GM23338 (cell line): ENCODE data around the gene SRGAP1. TPM values are rescaled to one million over a fixed set of nuclear protein-coding genes. Genes with fewer than 3 reads are reported as not detected.

ENCODE experiments used
- ATAC-seq: fragments of 200-7000 bp; cut with Tn5 transposase; 3 replicates; pipeline ENCODE4 v1.9.1; 2020
- DNase-seq: peaks from one replicate; pipeline ENCODE4 v3.0.0-alpha.2; 2015; ENCODE audit warnings: low spot score
- H2AFZ ChIP-seq: fragments of 200-600 bp; sonication (generic); 2 replicates; pipeline ENCODE4 v1.8.0; 2016; ENCODE audit warnings: antibody characterized with exemption, mild to moderate bottlenecking, moderate library complexity
- H3F3A ChIP-seq: fragments of 200-600 bp; sonication (generic); replicated peaks from 2 replicates; pipeline ENCODE4 v1.8.0; 2017; ENCODE audit warnings: antibody characterized with exemption, mixed run types, low read depth
- H3K27ac ChIP-seq: fragments of 200-600 bp; sonication (generic); 2 replicates; pipeline ENCODE4 v1.6.1; 2016; ENCODE audit warnings: low read depth
- H3K27me3 ChIP-seq: fragments of 200-600 bp; sonication (generic); 2 replicates; pipeline ENCODE4 v1.8.0; 2016; ENCODE audit warnings: mild to moderate bottlenecking, mixed run types, moderate library complexity; ENCODE audit not compliant: insufficient read depth
- H3K36me3 ChIP-seq: fragments of 200-600 bp; sonication (generic); 2 replicates; pipeline ENCODE4 v1.8.0; 2016; ENCODE audit warnings: mild to moderate bottlenecking; ENCODE audit not compliant: insufficient read depth
- H3K4me1 ChIP-seq: fragments of 200-600 bp; sonication (generic); 2 replicates; pipeline ENCODE4 v1.8.0; 2016; ENCODE audit warnings: mild to moderate bottlenecking, moderate library complexity; ENCODE audit not compliant: insufficient read depth
- H3K4me2 ChIP-seq: fragments of 200-600 bp; sonication (generic); 2 replicates; pipeline ENCODE4 v1.7.1; 2017; ENCODE audit warnings: mixed run types
- H3K4me3 ChIP-seq: fragments of 200-600 bp; sonication (generic); 2 replicates; pipeline ENCODE4 v1.6.1; 2016; ENCODE audit warnings: mixed run types
- H3K79me2 ChIP-seq: fragments of 200-600 bp; sonication (generic); replicated peaks from 2 replicates; pipeline ENCODE4 v1.8.0; 2017; ENCODE audit warnings: mild to moderate bottlenecking; ENCODE audit not compliant: insufficient read depth
- H3K9me2 ChIP-seq: fragments of 200-600 bp; sonication (generic); 2 replicates; pipeline ENCODE4 v1.8.0; 2017; ENCODE audit not compliant: insufficient read depth
- H4K20me1 ChIP-seq: fragments of 200-600 bp; sonication (generic); replicated peaks from 2 replicates; pipeline ENCODE4 v1.8.0; 2017; ENCODE audit warnings: mild to moderate bottlenecking; ENCODE audit not compliant: insufficient read depth
- H3K27ac Mint-ChIP-seq: 2 replicates; pipeline ENCODE4 v1.8.0; 2020; ENCODE audit warnings: inconsistent platforms, mild to moderate bottlenecking, moderate library complexity, mixed read lengths
- H3K27me3 Mint-ChIP-seq: 3 replicates; pipeline ENCODE4 v1.8.0; 2022; ENCODE audit warnings: low read depth, mild to moderate bottlenecking, moderate library complexity, mixed read lengths, inconsistent platforms; ENCODE audit not compliant: insufficient read depth, poor library complexity
- H3K36me3 Mint-ChIP-seq: 3 replicates; pipeline ENCODE4 v1.8.0; 2021; ENCODE audit warnings: low read depth, mild to moderate bottlenecking, inconsistent platforms, moderate library complexity, mixed read lengths
- H3K4me1 Mint-ChIP-seq: 3 replicates; pipeline ENCODE4 v1.8.0; 2020; ENCODE audit warnings: mild to moderate bottlenecking, inconsistent platforms, mixed read lengths
- H3K4me3 Mint-ChIP-seq: 3 replicates; pipeline ENCODE4 v1.8.0; 2021; ENCODE audit warnings: moderate library complexity, mild to moderate bottlenecking, inconsistent platforms, mixed read lengths
- H3K9me3 Mint-ChIP-seq: 3 replicates; pipeline ENCODE4 v1.8.0; 2020; ENCODE audit warnings: moderate library complexity, mild to moderate bottlenecking, inconsistent platforms, mixed read lengths
- CREB1 ChIP-seq: fragments of 250-450 bp; sonication (Bioruptor Pico); IDR thresholded peaks from 2 replicates; pipeline ENCODE4 v1.5.0; 2020; ENCODE audit warnings: low read depth, mild to moderate bottlenecking, moderate library complexity
- CTCF ChIP-seq, 2 experiments: fragments of 200-600 bp in 1 of 2; sonication (generic) in 1 of 2; conservative IDR thresholded peaks; 2 replicates each; pipeline versions ENCODE4 v1.5.1 to v1.6.1; 2016 to 2017; ENCODE audit warnings: antibody characterized with exemption in 2 of 2, low read depth in 2 of 2, mild to moderate bottlenecking in 2 of 2, moderate library complexity in 1 of 2
- ETS1 ChIP-seq: IDR thresholded peaks from 2 replicates; pipeline ENCODE4 v1.6.1; 2016; ENCODE audit warnings: antibody characterized with exemption
- EZH2 ChIP-seq: fragments of 200-600 bp; sonication (generic); IDR thresholded peaks from one replicate; pipeline ENCODE4 v1.8.0; 2017; ENCODE audit warnings: antibody characterized with exemption, mild to moderate bottlenecking, low read depth; ENCODE audit not compliant: unreplicated experiment
- EZH2phosphoT487 ChIP-seq: fragments of 200-600 bp; sonication (generic); IDR thresholded peaks from one replicate; pipeline ENCODE4 v1.8.1; 2018; ENCODE audit warnings: antibody characterized with exemption; ENCODE audit not compliant: unreplicated experiment
- NANOG ChIP-seq: IDR thresholded peaks from 2 replicates; pipeline ENCODE4 v1.6.1; 2016; ENCODE audit warnings: antibody characterized with exemption, borderline replicate concordance
- ZNF114 ChIP-seq: fragments of 250-450 bp; sonication (Bioruptor Pico); IDR thresholded peaks from 2 replicates; pipeline ENCODE4 v1.5.0; 2020; ENCODE audit warnings: mild to moderate bottlenecking, moderate library complexity
- ZNF331 ChIP-seq: fragments of 250-450 bp; sonication (Bioruptor Pico); IDR thresholded peaks from 2 replicates; pipeline ENCODE4 v1.5.0; 2020; ENCODE audit warnings: low read depth, mild to moderate bottlenecking, moderate library complexity
- polyA plus RNA-seq: library from polyadenylated mRNA; unstranded; fragments of >200 nt; fragmentation: Nextera tagmentation; extraction: Ambion mirVana; gene quantifications from 2 replicates; pipeline ENCODE4 v1.2.1, GENCODE V29; 2016
- total RNA-seq: library from RNA; depleted of rRNA; stranded (reverse); fragments of >200 nt; shearing (Covaris generic); gene quantifications from 2 replicates; pipeline ENCODE4 v1.2.3, GENCODE V29; 2014

The SRGAP1 gene
- total and polyA plus RNA-seq, 2 experiments from 2014 or later: 6.1 to 8.1 TPM

- no peak for TF ChIP-seq ETS1
- TF ChIP-seq CTCF (conservative IDR thresholded peaks at IDR 0.05; ENCODE audit: low read depth in 2 of 2): no peak
Measured at GRCh38 chr12:63882844-63883243, 38.3 kb downstream of the SRGAP1 start (continued).

- H3K27ac Mint-ChIP-seq: no peak overlapping the region
- H3K27ac ChIP-seq: no peak overlapping the region
- TF ChIP-seq ZNF331 (CRISPR knock-in tag) (no peak), CTCF (conservative IDR thresholded peaks at IDR 0.05; ENCODE audit: low read depth in 2 of 2) (no peak), EZH2 (no peak), CREB1 (CRISPR knock-in tag) (no peak)
- no peaks in the 10 kb centered on the region for H3K36me3 ChIP-seq
- no peak for ATAC-seq
- H3K79me2 ChIP-seq: no peaks in the 10 kb centered on the region
- DNase-seq: no peak
- no peaks in the 10 kb centered on the region for H3K9me3 Mint-ChIP-seq
- H4K20me1 ChIP-seq: no peaks in the 10 kb centered on the region
- no peaks in the 10 kb centered on the region for H3K36me3 Mint-ChIP-seq
- H3K27me3 ChIP-seq: no peaks in the 10 kb centered on the region
- no peak overlapping the region for H3K4me2 ChIP-seq
- no peaks in the 10 kb centered on the region for H3F3A ChIP-seq
- no peaks in the 10 kb centered on the region for H3K4me1 ChIP-seq
- H3K27me3 Mint-ChIP-seq: no peaks in the 10 kb centered on the region
- H2AFZ ChIP-seq: no peak overlapping the region
- H3K9me2 ChIP-seq: no peaks in the 10 kb centered on the region
- no peak overlapping the region for H3K4me3 Mint-ChIP-seq
- no peak overlapping the region for H3K4me3 ChIP-seq
- peaks cover 7% of the 10 kb centered on the region; the same call in 1 of the 3 replicates for H3K4me1 Mint-ChIP-seq
Measured at GRCh38 chr12:63885401-63885800, 40.9 kb downstream of the SRGAP1 start.

GRCh38 chr12:63888908-63889635 lies 44.6 kb downstream of the SRGAP1 start:
- DNase-seq: no peak
- no peak overlapping the region; the same call in 1 of the 2 replicates for H3K27ac Mint-ChIP-seq
- H4K20me1 ChIP-seq: no peaks in the 10 kb centered on the region
- H3F3A ChIP-seq: no peaks in the 10 kb centered on the region
- no peak overlapping the region for H3K27ac ChIP-seq
- H3K4me3 ChIP-seq: no peak overlapping the region
- no peak overlapping the region for H3K4me2 ChIP-seq
- ATAC-seq: no peak
- peaks cover 20% of the 10 kb centered on the region for H3K4me1 ChIP-seq
- no peaks in the 10 kb centered on the region for H3K36me3 ChIP-seq
- no peaks in the 10 kb centered on the region for H3K9me3 Mint-ChIP-seq
- no peaks in the 10 kb centered on the region for H3K27me3 Mint-ChIP-seq
- no peak overlapping the region for H3K4me3 Mint-ChIP-seq
- peaks cover 16% of the 10 kb centered on the region for H3K4me1 Mint-ChIP-seq
- no peak overlapping the region for H2AFZ ChIP-seq
- H3K36me3 Mint-ChIP-seq: no peaks in the 10 kb centered on the region
- H3K9me2 ChIP-seq: peaks cover 7% of the 10 kb centered on the region; the same call in 1 of the 2 replicates
- H3K27me3 ChIP-seq: no peaks in the 10 kb centered on the region
- 0 out of 2 replicates have a peak, but pooled peaks cover 3% of the 10 kb centered on the region for H3K79me2 ChIP-seq
- TF ChIP-seq NANOG (no peak), ETS1 (no peak), CTCF (conservative IDR thresholded peaks at IDR 0.05; ENCODE audit: low read depth in 2 of 2) (no peak), EZH2 (no peak), ZNF114 (CRISPR knock-in tag) (no peak), CREB1 (CRISPR knock-in tag) (no peak), EZH2phosphoT487 (no peak)
